Measurements from ENCODE around the gene ANKRD11.
A peak's percentile ranks its signal among the peaks of the same experiment; 100 is the strongest.

Gene ANKRD11

GRCh38 chr16:89323120-89323960, 167.0 kb downstream of the ANKRD11 start:
- DNase-seq = no peak

- DNase-seq = no peak
Observed at GRCh38 chr16:89322321-89323119, 167.8 kb downstream of the ANKRD11 start.

GRCh38 chr16:89320782-89321501, 169.4 kb downstream of the ANKRD11 start:
- no peak for DNase-seq

GRCh38 chr16:89319886-89320781, 170.2 kb downstream of the ANKRD11 start:
- DNase-seq = peak; percentile 57 to 65

GRCh38 chr16:89319631-89319885, 170.8 kb downstream of the ANKRD11 start:
- no peak for DNase-seq

GRCh38 chr16:89318871-89319630, 171.3 kb downstream of the ANKRD11 start:
- no peak for DNase-seq

GRCh38 chr16:89318430-89318758, 172.0 kb downstream of the ANKRD11 start:
- DNase-seq = no peak

GRCh38 chr16:89317729-89318429, 172.5 kb downstream of the ANKRD11 start:
- no peak for DNase-seq

- no peak for DNase-seq
Observed at GRCh38 chr16:89317101-89317671, 173.2 kb downstream of the ANKRD11 start.

GRCh38 chr16:89316701-89317100, 173.7 kb downstream of the ANKRD11 start:
- DNase-seq = no peak

GRCh38 chr16:89315791-89316581, 174.4 kb downstream of the ANKRD11 start:
- DNase-seq = peak; percentile 73 to 74

- no peak for DNase-seq
Observed at GRCh38 chr16:89315271-89315670, 175.1 kb downstream of the ANKRD11 start.

GRCh38 chr16:89314854-89315253, 175.5 kb downstream of the ANKRD11 start:
- DNase-seq = no peak

- peak; percentile 53 to 56 for DNase-seq
Observed at GRCh38 chr16:89314357-89314756, 176.0 kb downstream of the ANKRD11 start.

- DNase-seq = no peak
Observed at GRCh38 chr16:89313583-89313982, 176.8 kb downstream of the ANKRD11 start.

GRCh38 chr16:89312598-89313299, 177.6 kb downstream of the ANKRD11 start:
- DNase-seq = no peak

- DNase-seq = no peak
Observed at GRCh38 chr16:89312194-89312593, 178.2 kb downstream of the ANKRD11 start.

GRCh38 chr16:89311636-89312035, 178.7 kb downstream of the ANKRD11 start:
- no peak for DNase-seq

GRCh38 chr16:89309438-89310122, 180.8 kb downstream of the ANKRD11 start:
- DNase-seq = no peak

All from stimulated activated CD4-positive, alpha-beta T cell treated with anti-CD3 and anti-CD28 coated beads, Interleukin-2, amount 100 ng/mL, for 24 hours (primary cell).